Measurements from ENCODE around the gene UEVLD. TPM values are rescaled to one million over a fixed set of nuclear protein-coding genes. Genes with fewer than 3 reads are reported as not detected.

Gene UEVLD
- total RNA-seq, 1 experiment from 2014 or later, result 26.7 TPM

GRCh38 chr11:18522388-18522787, 66.1 kb downstream of the UEVLD start:
- ChIA-PET CTCF (interaction anchor here (0.6 kb wide), 1 partner anchor 284 kb away, joined by 3 read pairs; no protein-coding TSS in a partner anchor), POLR2A (no interaction called here)
- H3K4me3 ChIP-seq (ENCODE audit: low read depth in 2 of 2, low read length in 2 of 2), result no peak overlapping the region
- H3K9me3 ChIP-seq (ENCODE audit: control insufficient read depth, insufficient read depth, low read depth, low read length), result no peaks in the 10 kb centered on the region
- H3K36me3 ChIP-seq (ENCODE audit: control insufficient read depth, insufficient read depth, low read length), result no peaks in the 10 kb centered on the region; the same call in 1 of the 2 replicates
- H3K27me3 ChIP-seq (ENCODE audit: control insufficient read depth, insufficient read depth, low read length), result no peaks in the 10 kb centered on the region
- intact Hi-C loops (cut with micrococcal nuclease; ENCODE audit: unreplicated experiment), result no loop called here
- TF ChIP-seq SIN3A (IDR thresholded peaks at IDR 0.05; ENCODE audit: borderline replicate concordance, insufficient read depth, low read depth, low read length) (no peak), CTCF (IDR thresholded peaks at IDR 0.05) (no peak; the same call in 1 of the 2 replicates), POLR2AphosphoS5 (IDR thresholded peaks at IDR 0.05; ENCODE audit: low read depth, low read length) (no peak), TCF7L2 (IDR thresholded peaks at IDR 0.05; ENCODE audit: low read depth, low read length) (no peak), REST (IDR thresholded peaks at IDR 0.05; ENCODE audit: insufficient read depth in 1 of 2, low read depth in 2 of 2, low read length in 1 of 2) (no peak)
- in situ Hi-C loops (cut with HindIII; ENCODE audit: low pct_unique_long_range_greater_than_20kb, low sequenced_read_pairs), result no loop called here
- DNase-seq (ENCODE audit: low read depth, low spot score) (no peak), ATAC-seq (no peak)
- H3K27ac ChIP-seq (ENCODE audit: low read length), result no peak overlapping the region
- peaks cover 9% of the 10 kb centered on the region for H3K4me1 ChIP-seq (ENCODE audit: control insufficient read depth, insufficient read depth, low read length)
- no TSS peak for BruUV-seq (replicated peaks)

- TF ChIP-seq SIN3A (IDR thresholded peaks at IDR 0.05; ENCODE audit: borderline replicate concordance, insufficient read depth, low read depth, low read length), result no peak
- TF ChIP-seq REST (IDR thresholded peaks at IDR 0.05; ENCODE audit: insufficient read depth in 1 of 2, low read depth in 2 of 2, low read length in 1 of 2), result no peak
- no peak for TF ChIP-seq TCF7L2 (IDR thresholded peaks at IDR 0.05; ENCODE audit: low read depth, low read length)
- TF ChIP-seq POLR2AphosphoS5 (IDR thresholded peaks at IDR 0.05; ENCODE audit: low read depth, low read length), result no peak
- no peak for TF ChIP-seq CTCF (IDR thresholded peaks at IDR 0.05)
- no peaks in the 10 kb centered on the region for H3K27me3 ChIP-seq (ENCODE audit: control insufficient read depth, insufficient read depth, low read length)
- ChIA-PET CTCF (interaction anchor here (0.6 kb wide), 1 partner anchor 98 kb away, joined by 12 read pairs; no protein-coding TSS in a partner anchor), POLR2A (no interaction called here)
- ATAC-seq (no peak), DNase-seq (ENCODE audit: low read depth, low spot score) (no peak)
- H3K36me3 ChIP-seq (ENCODE audit: control insufficient read depth, insufficient read depth, low read length), result no peaks in the 10 kb centered on the region; the same call in 1 of the 2 replicates
- in situ Hi-C loops (cut with HindIII; ENCODE audit: low pct_unique_long_range_greater_than_20kb, low sequenced_read_pairs) (no loop called here), intact Hi-C loops (cut with micrococcal nuclease; ENCODE audit: unreplicated experiment) (no loop called here)
- no TSS peak for BruUV-seq (replicated peaks)
- no peak overlapping the region for H3K4me3 ChIP-seq (ENCODE audit: low read depth in 2 of 2, low read length in 2 of 2)
- no peak overlapping the region for H3K27ac ChIP-seq (ENCODE audit: low read length)
- no peaks in the 10 kb centered on the region for H3K9me3 ChIP-seq (ENCODE audit: control insufficient read depth, insufficient read depth, low read depth, low read length)
- H3K4me1 ChIP-seq (ENCODE audit: control insufficient read depth, insufficient read depth, low read length), result peaks cover 9% of the 10 kb centered on the region; the same call in 1 of the 2 replicates
Observed at GRCh38 chr11:18521122-18521521, 67.4 kb downstream of the UEVLD start.

All from Panc1 (cell line).